GM19372 (cell line): Measurements from ENCODE around the gene MYOM1.

ENCODE experiments used
- ATAC-seq: cut with Tn5 transposase; IDR thresholded peaks from one replicate; pipeline ENCODE4 v1.9.1; 2021; ENCODE audit warnings: mild to moderate bottlenecking, low read depth, moderate library complexity; ENCODE audit not compliant: unreplicated experiment

MYOM1 gene

GRCh38 chr18:3190610-3191009, 29.2 kb downstream of the MYOM1 start:
- ATAC-seq: no peak

- no peak for ATAC-seq
These were observed 29.9 kb downstream of the MYOM1 start for GRCh38 chr18:3189884-3190283.

GRCh38 chr18:3186678-3187658, 32.8 kb downstream of the MYOM1 start:
- ATAC-seq: no peak

- ATAC-seq: no peak
These were observed 35.3 kb downstream of the MYOM1 start for GRCh38 chr18:3184275-3184963.

GRCh38 chr18:3183103-3183717, 36.6 kb downstream of the MYOM1 start:
- no peak for ATAC-seq

- ATAC-seq: no peak
These were observed 39.4 kb downstream of the MYOM1 start for GRCh38 chr18:3180325-3180724.

- ATAC-seq: peak; percentile 42
These were observed 40.2 kb downstream of the MYOM1 start for GRCh38 chr18:3179430-3180089.

GRCh38 chr18:3177902-3178687, 41.7 kb downstream of the MYOM1 start:
- peak; percentile 86 for ATAC-seq

GRCh38 chr18:3175195-3175758, 44.5 kb downstream of the MYOM1 start:
- ATAC-seq: no peak

- ATAC-seq: no peak
These were observed 47.7 kb downstream of the MYOM1 start for GRCh38 chr18:3172097-3172496.

- ATAC-seq: no peak
These were observed 48.1 kb downstream of the MYOM1 start for GRCh38 chr18:3171631-3172030.

- ATAC-seq: no peak
These were observed 49.2 kb downstream of the MYOM1 start for GRCh38 chr18:3170441-3171161.

GRCh38 chr18:3164381-3164780, 55.4 kb downstream of the MYOM1 start:
- ATAC-seq: no peak

GRCh38 chr18:3163968-3164367, 55.8 kb downstream of the MYOM1 start:
- no peak for ATAC-seq

GRCh38 chr18:3162181-3162580, 57.6 kb downstream of the MYOM1 start:
- ATAC-seq: no peak

- no peak for ATAC-seq
These were observed 59.9 kb downstream of the MYOM1 start for GRCh38 chr18:3159830-3160229.

- ATAC-seq: no peak
These were observed 62.2 kb downstream of the MYOM1 start for GRCh38 chr18:3157606-3158005.

GRCh38 chr18:3157086-3157485, 62.7 kb downstream of the MYOM1 start:
- no peak for ATAC-seq

- ATAC-seq: no peak
These were observed 63.5 kb downstream of the MYOM1 start for GRCh38 chr18:3156325-3156640.
